ENCODE data around the gene RIOK3.
"Not testable (repeated sequence)": the region's sequence is repeated elsewhere in the genome, so short reads cannot be mapped to it uniquely, and the experiment has no call there.

Gene RIOK3

GRCh38 chr18:23451491-23451890 is 1.6 kb upstream of the RIOK3 start:
- no peak for DNase-seq (ENCODE audit: low read depth)

GRCh38 chr18:23452347-23452727 is 750 bp upstream of the RIOK3 start:
- no peak for DNase-seq (ENCODE audit: low read depth)

- no peak for DNase-seq (ENCODE audit: low read depth)
Measured at GRCh38 chr18:23453680-23454058, 582 bp downstream of the RIOK3 start.

- no peak for DNase-seq (ENCODE audit: low read depth)
Measured at GRCh38 chr18:23456835-23457234, 3.7 kb downstream of the RIOK3 start.

GRCh38 chr18:23458830-23459529 is 5.9 kb downstream of the RIOK3 start:
- no peak for DNase-seq (ENCODE audit: low read depth)

- no peak for DNase-seq (ENCODE audit: low read depth)
Measured at GRCh38 chr18:23459530-23459921, 6.4 kb downstream of the RIOK3 start.

GRCh38 chr18:23460285-23461273 is 7.5 kb downstream of the RIOK3 start:
- no peak for DNase-seq (ENCODE audit: low read depth)

GRCh38 chr18:23462876-23463275 is 9.8 kb downstream of the RIOK3 start:
- DNase-seq (ENCODE audit: low read depth): no peak

GRCh38 chr18:23468753-23469459 is 15.8 kb downstream of the RIOK3 start:
- no peak for DNase-seq (ENCODE audit: low read depth)

GRCh38 chr18:23470620-23471387 is 17.7 kb downstream of the RIOK3 start:
- no peak for DNase-seq (ENCODE audit: low read depth)

- no peak for DNase-seq (ENCODE audit: low read depth)
Measured at GRCh38 chr18:23471486-23471885, 18.4 kb downstream of the RIOK3 start.

GRCh38 chr18:23479829-23480505 is 26.9 kb downstream of the RIOK3 start:
- DNase-seq (ENCODE audit: low read depth): no peak

GRCh38 chr18:23484561-23485182 is 31.6 kb downstream of the RIOK3 start:
- no peak for DNase-seq (ENCODE audit: low read depth)

GRCh38 chr18:23485386-23485785 is 32.3 kb downstream of the RIOK3 start:
- DNase-seq (ENCODE audit: low read depth): no peak

GRCh38 chr18:23487738-23488570 is 34.9 kb downstream of the RIOK3 start:
- no peak for DNase-seq (ENCODE audit: low read depth)

GRCh38 chr18:23489586-23489985 is 36.5 kb downstream of the RIOK3 start:
- not testable (repeated sequence) for DNase-seq (ENCODE audit: low read depth)

GRCh38 chr18:23493654-23494053 is 40.6 kb downstream of the RIOK3 start:
- no peak for DNase-seq (ENCODE audit: low read depth)

- DNase-seq (ENCODE audit: low read depth): no peak
Measured at GRCh38 chr18:23494992-23495391, 41.9 kb downstream of the RIOK3 start.

GRCh38 chr18:23495723-23496440 is 42.8 kb downstream of the RIOK3 start:
- DNase-seq (ENCODE audit: low read depth): no peak

Measured in stimulated activated CD8-positive, alpha-beta memory T cell treated with anti-CD3 and anti-CD28 coated beads, Interleukin-7, amount 100 ng/mL, for 24 hours (primary cell).